GM19193 (cell line): ENCODE measurements around the gene LFNG.

Experiments used
- POLR2A ChIP-seq: IDR thresholded peaks from 4 replicates; pipeline ENCODE4 v1.6.1; 2011; ENCODE audit not compliant: insufficient read depth, insufficient read length; ENCODE audit errors: extremely low read depth

LFNG gene

DNA sequence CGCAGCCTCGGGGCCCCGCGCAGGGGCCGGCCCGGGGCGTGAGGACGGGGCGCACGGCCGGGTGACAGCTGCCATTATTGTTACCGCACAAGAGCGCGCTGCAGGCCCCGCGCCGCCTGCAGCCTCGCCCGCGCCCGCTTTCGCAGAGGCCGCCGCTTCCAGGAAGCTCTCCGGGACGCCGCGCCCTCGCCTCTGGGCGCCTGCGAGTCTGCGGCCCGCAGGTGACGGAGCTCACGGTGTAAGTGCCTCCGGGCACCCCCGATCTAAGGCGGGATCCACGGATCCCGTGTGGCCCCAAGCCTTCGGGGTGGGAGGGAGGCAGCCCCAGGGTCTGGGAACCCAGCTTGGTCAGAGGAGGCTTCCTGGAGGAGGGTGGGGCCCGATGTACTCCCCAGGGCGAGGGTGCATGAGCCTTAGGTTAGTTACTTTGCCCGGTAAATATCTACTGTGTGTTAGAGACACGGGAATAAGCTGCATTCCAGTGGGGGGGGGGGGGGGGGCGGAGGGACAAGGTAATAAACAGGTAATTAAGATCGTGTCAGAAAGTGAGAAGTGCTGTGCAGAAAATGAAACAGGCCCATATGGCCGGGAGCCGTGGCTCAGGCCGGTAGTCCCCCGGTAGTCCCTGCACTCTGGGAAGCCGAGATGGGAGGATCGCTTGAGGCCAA lies 39.8 kb downstream of the LFNG start:
- no peak for TF ChIP-seq POLR2A

- no peak for TF ChIP-seq POLR2A
Observed at GRCh38 chr7:2564970-2565540, 45.5 kb downstream of the LFNG start.

DNA sequence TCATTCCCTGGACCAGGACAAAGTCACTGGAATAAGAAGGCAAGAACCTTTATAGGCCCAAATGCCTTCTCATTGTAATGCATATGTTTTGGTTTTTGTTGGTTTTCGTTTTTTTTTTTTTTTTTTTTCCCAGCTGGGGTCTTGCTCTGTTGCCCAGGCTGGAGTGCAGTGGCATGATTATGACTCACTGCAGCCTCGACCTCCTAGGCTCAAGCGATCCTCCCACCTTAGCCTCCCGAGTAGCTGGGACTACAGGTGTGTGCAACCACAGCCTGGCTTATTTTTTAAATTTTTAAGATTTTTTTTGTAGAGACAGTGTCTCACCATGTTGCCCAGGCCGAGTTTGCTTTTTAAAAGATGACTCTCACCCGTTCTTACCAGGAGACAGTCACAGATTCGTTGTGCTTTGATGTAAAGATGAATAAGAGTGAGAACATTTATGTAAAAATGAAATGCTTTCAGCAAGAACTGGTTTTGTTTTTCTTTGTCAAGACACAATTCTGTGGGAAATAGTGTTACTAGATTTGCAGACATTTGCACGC lies 46.8 kb downstream of the LFNG start:
- no peak for TF ChIP-seq POLR2A

- TF ChIP-seq POLR2A = no peak
Observed at GRCh38 chr7:2566890-2567678, 47.5 kb downstream of the LFNG start.

DNA sequence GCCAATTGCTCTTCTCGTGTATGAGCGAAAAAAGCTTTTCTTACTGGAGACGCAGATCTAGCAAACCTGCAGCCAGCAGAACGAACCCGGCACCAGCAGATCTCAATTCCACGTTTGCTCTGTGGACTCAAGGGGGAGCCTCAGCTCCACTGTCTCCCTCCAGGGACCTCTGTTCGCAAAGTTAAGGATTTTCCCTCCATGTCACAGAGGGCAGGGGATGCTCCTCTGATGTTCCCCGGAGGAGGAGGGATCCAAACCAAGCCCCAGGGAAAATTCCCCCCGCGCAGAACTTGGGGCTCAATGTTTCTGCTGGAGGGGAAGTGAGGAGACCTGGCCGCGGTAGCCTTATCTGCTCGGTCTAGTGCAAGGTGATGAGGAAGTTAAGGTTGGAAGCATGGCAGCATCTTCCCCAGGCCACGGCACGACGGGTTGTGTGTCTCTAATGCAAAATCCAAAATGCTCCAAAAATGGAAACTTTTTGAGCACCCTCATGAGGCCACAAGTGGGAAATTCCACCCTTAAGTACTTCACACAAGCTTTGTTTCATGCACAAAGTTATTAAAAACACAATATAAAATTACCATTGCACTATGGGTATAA lies 48.2 kb downstream of the LFNG start:
- TF ChIP-seq POLR2A = no peak

DNA sequence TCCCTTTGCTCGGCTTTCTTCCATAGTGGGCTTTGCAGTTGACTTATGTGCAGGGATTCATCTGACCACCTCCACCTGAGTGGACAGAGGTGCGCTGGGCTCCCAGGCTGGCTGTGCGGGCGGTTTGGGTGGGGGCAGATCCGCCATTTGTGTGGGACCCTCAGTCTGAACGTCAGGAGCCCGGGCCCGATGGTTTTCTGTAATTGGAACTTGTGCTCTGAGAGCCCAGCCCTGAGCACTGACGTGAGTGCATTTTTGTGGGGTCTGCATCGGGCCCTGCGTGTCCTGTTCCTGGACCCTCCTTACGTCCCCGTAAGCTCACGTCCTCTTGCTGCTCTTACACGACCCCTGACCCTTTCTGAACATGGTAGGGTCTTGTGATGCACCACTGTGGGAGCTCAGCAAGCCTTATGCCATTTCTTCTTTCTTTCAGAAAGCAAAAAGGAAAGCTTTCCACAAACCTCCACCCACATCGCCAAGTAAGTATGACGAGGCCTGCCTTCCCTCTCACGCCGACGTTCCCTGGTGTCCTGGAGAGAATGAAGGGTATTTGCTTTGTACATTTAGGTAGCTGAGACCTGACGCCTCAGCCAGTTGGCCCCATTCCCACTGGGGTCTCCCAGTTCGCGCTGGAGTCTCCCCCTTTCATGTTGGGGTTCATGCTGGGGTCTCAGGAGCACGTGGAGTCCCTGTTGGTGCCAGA lies 49.1 kb downstream of the LFNG start:
- TF ChIP-seq POLR2A = no peak

GRCh38 chr7:2569421-2569820 lies 49.8 kb downstream of the LFNG start:
- no peak for TF ChIP-seq POLR2A

- TF ChIP-seq POLR2A = no peak
Observed at GRCh38 chr7:2570021-2570420, 50.4 kb downstream of the LFNG start.

GRCh38 chr7:2571409-2571808 lies 51.8 kb downstream of the LFNG start:
- TF ChIP-seq POLR2A = no peak

DNA sequence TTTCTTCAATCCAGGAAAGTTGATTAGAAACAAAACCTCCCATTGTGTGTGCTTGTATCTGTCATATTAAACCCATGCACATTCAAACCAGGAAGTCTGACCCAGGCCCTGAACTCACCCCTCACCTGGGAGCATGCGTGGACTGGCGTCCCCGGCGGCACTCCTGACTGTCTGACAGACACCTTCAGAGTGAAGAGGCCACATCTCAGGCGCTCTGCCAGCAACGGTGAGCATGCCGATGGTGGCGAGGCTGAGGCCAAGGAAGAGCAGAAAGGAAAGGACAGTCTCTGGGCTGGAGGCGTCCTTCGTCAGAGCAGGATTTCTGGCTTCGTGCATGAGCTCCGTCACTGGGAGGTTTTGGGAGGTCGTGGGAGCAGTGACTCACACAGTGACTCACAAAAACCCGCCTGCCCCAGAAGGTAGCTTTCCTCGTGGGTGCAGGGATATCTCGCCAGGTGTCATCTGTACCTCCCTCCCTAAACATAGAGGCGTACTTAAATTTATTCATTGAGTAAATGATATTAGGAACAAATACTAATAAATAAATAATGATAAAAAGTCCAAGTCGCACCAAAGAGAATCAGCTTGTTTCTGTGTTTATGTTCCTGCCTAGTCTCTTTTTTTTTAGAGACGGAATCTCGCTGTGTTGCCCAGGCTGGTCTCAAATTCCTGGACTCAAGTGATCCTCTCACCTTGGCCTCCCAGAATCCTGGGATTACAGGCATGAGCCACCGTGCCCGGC lies 52.7 kb downstream of the LFNG start:
- no peak for TF ChIP-seq POLR2A

DNA sequence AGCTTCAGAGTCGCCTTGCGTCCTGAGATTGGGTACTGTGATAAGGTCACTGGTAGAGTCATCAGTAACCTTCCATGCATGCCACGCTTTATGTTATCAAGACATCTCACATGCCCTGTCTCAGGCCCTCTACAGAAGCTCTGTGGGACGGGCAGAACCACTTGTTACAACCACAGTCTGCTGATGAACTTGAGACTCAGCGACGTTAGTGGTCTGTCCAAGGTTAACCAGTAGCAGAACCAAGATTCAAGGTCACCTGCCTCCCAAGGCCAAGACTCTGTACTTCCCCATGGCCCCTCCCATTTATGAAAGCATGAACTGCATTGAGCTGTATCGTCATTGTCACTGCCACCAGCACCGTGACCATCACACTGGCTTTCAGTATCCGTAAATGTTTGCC lies 54.2 kb downstream of the LFNG start:
- TF ChIP-seq POLR2A = no peak

GRCh38 chr7:2575046-2575732 lies 55.6 kb downstream of the LFNG start:
- no peak for TF ChIP-seq POLR2A

DNA sequence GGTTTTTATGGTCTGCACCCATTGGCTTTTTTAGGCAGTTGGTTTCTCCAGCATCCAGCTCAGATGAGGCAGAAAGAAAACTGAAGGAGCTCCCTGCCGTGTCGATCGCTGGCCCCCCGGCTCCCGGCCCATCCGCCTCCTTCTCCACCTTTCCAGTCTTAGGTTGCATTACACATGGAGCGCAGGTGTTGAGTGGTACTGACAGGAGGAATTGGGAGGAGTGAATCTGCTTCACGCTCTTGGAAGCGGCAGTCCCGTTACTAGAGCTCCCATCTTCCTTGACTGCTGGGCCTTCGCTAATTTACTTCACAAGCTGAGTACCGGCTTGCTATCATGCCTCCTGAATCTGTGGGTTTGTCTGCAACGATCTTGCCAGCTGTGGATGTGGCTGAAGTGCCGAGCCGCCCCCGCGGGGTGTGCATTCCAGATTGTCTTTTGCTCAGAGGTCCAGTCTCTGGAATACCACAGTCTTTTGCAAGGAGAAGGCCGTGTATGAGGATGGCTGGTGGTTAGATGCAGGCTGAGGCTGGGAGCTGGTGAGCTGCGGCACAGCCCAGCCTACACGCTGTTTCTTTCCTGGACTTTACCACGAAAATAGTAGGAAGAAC lies 56.3 kb downstream of the LFNG start:
- no peak for TF ChIP-seq POLR2A
